Testis (tissue), 3 donors: ENCODE results near the gene FEN1. TPM values are rescaled to one million over a fixed set of nuclear protein-coding genes. Genes with fewer than 3 reads are reported as not detected.

ENCODE experiments used
- DNase-seq: peaks from one replicate; pipeline ENCODE4 v3.0.0-alpha.2; 2019
- H3K27ac ChIP-seq, 2 donors: fragments of 200-600 bp; sonication (generic); one replicate each; pipeline ENCODE4 v1.5.1; 2019
- H3K27me3 ChIP-seq: fragments of 200-600 bp; sonication (generic); one replicate; pipeline ENCODE4 v1.5.1; 2019
- H3K36me3 ChIP-seq: fragments of 200-600 bp; sonication (generic); one replicate; pipeline ENCODE4 v1.5.1; 2017; ENCODE audit warnings: low read depth; ENCODE audit errors: missing control alignments
- H3K4me1 ChIP-seq: fragments of 200-600 bp; sonication (generic); one replicate; pipeline ENCODE4 v1.5.1; 2019
- H3K4me3 ChIP-seq, 2 donors: fragments of 200-600 bp; sonication (generic); one replicate each; pipeline ENCODE4 v1.5.1; 2017 to 2019
- H3K9me3 ChIP-seq: fragments of 200-600 bp; sonication (generic); one replicate; pipeline ENCODE4 v1.5.1; 2017
- POLR2A ChIP-seq: fragments of 450-650 bp; IDR thresholded peaks from one replicate; pipeline ENCODE4 v1.6.1; 2017; ENCODE audit warnings: antibody characterized with exemption, mild to moderate bottlenecking, moderate library complexity
- WGBS, 2 donors: methylation state at CpG; one replicate each; pipeline ENCODE4 v1.1.5; 2018; 5-methylcytosine and 5-hydroxymethylcytosine counted together
- intact Hi-C: fragments of 100-400 bp; cut with DNase I; formaldehyde crosslinking; loops from one replicate; pipeline ENCODE4 v1.15.1; 2023; ENCODE audit warnings: low total_unique reads
- polyA plus RNA-seq: library from polyadenylated mRNA; stranded (reverse); fragments of 350-450 nt; fragmentation: Illumina TruSeq; extraction: RNeasy Lipid Tissue Mini Kit (QIAGEN cat#74804); gene quantifications from one replicate; pipeline ENCODE4 v1.2.3, GENCODE V29; 2014; ENCODE audit warnings: low read depth, low replicate concordance; ENCODE audit not compliant: insufficient read depth
- total RNA-seq, 2 donors: library from RNA; depleted of rRNA; stranded (reverse); fragments of >200 nt; gene quantifications; one replicate each; pipeline ENCODE4 v1.2.3, GENCODE V29; 2016
- TF ChIP-seq, protein P1 (sequence below), 3 experiments: fragments of 450-650 bp in 2 of 3; fragments of 200-600 bp in 1 of 3; sonication (generic) in 1 of 3; IDR thresholded peaks; one replicate each; pipeline ENCODE4 v1.5.1; 2016 to 2019; ENCODE audit warnings: antibody characterized with exemption in 3 of 3, mild to moderate bottlenecking in 2 of 3, moderate library complexity in 1 of 3

The FEN1 gene
- total and polyA plus RNA-seq, 3 donors from 2014 or later, result 22.7 to 31.5 (median 27.3) TPM

DNA sequence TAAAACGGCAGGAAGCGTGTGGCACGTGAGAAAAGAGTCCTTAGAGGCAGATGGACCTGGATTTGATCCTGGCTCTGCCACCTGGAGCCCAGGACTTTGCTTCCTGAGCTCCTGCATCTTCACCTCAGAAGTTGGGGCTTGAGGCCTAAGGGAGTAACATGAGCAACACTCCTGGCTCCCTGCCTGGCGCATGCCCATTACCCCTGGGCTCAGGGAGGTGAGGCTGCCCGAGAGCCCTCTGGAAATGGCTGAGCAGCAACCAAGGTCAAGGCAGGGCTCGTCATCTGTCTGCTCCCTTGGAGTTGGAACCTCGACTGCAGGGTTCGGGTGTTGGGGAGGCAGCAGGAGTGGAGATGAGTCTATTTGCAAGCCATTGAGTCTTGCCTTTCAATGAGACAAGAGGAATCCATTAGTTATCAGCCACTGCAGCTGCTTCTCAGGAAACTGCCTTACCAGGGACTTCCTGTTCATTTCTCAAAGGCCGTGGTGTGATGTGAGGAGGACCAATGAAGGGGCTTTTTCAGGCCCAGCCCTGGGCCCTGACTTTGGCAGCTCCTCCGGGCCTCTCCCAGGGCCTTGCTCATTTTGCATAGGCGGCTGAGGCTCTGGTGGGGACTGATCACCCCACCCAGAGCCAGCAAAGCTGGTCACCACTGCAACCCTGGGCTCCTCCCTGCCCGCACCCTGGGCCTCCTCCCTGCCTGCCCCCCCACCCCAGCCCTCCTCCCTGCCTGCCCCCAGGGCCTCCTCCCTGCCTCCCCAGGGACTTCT is 41.8 kb downstream of the FEN1 start:
- H3K27ac ChIP-seq, result peak overlapping the region; percentile 12 to 79
- H3K9me3 ChIP-seq, result no peaks in the 10 kb centered on the region
- TF ChIP-seq, protein P1, sequence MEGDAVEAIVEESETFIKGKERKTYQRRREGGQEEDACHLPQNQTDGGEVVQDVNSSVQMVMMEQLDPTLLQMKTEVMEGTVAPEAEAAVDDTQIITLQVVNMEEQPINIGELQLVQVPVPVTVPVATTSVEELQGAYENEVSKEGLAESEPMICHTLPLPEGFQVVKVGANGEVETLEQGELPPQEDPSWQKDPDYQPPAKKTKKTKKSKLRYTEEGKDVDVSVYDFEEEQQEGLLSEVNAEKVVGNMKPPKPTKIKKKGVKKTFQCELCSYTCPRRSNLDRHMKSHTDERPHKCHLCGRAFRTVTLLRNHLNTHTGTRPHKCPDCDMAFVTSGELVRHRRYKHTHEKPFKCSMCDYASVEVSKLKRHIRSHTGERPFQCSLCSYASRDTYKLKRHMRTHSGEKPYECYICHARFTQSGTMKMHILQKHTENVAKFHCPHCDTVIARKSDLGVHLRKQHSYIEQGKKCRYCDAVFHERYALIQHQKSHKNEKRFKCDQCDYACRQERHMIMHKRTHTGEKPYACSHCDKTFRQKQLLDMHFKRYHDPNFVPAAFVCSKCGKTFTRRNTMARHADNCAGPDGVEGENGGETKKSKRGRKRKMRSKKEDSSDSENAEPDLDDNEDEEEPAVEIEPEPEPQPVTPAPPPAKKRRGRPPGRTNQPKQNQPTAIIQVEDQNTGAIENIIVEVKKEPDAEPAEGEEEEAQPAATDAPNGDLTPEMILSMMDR (IDR thresholded peaks at IDR 0.05), result no peak
- no peak for TF ChIP-seq POLR2A
- intact Hi-C loops, result no loop called here
- no peaks in the 10 kb centered on the region for H3K36me3 ChIP-seq
- WGBS, 2 donors, result 38 to 50% methylated on average over 5 to 12 of the region's 12 CpGs
- no peak overlapping the region for H3K4me3 ChIP-seq
- no peaks in the 10 kb centered on the region for H3K27me3 ChIP-seq
- peaks cover 47% of the 10 kb centered on the region for H3K4me1 ChIP-seq
- DNase-seq, result peak; percentile 66

DNA sequence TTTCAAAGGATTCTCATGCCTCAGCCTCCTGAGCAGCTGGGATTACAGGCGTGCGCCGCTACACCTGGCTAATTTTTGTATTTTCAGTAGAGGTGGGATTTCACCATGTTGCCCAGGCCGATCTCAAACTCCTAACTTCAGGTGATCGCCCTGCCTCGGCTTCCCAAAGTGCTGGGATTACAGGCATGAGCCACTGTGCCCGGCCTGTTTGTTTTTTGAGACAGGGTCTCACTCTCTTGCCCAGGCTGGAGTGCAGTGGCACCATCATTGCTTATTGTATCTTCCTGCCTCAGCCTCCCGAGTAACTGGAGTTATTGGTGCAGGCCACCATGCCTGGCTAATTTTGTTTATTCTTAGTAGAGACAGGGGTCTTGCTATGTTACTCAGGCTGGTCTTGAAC is 43.5 kb downstream of the FEN1 start:
- Histone ChIP-seq H3K36me3 (no peaks in the 10 kb centered on the region), H3K27ac (no peak overlapping the region), H3K4me3 (no peak overlapping the region), H3K4me1 (peaks cover 34% of the 10 kb centered on the region), H3K9me3 (no peaks in the 10 kb centered on the region), H3K27me3 (no peaks in the 10 kb centered on the region)
- DNase-seq, result no peak
- 93 to 94% methylated on average over 6 to 8 of the region's 8 CpGs for WGBS, 2 donors
- intact Hi-C loops, result no loop called here
- TF ChIP-seq POLR2A, result no peak
- TF ChIP-seq, protein P1 (IDR thresholded peaks at IDR 0.05), result no peak

DNA sequence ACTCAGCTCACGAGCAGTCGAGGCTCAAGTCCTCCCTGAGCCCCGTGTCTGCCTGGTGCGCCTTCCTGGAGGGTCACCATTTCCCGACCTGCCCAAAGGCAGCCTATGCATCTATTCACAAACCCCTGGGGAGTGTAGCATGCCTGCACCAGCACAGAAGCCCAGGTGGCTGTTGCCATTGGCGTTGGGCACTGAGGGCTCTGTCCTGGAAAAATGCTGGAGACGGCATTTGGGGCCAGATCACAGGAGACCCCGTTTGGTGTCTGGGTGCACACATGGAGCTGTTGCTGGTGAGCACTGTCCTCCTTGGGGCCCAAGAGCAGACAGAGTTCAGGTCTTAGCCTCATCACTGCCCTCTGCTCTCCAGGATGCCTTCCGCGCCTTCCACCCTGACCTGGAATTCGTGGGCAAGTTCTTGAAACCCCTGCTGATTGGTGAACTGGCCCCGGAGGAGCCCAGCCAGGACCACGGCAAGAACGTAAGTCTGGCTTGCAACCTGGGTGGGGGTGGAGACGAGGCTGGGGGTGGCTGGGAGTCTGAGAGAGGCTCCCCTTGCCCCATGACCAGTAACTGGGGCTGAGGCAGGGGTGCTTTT is 44.8 kb downstream of the FEN1 start:
- H3K4me3 ChIP-seq, result no peak overlapping the region
- no peaks in the 10 kb centered on the region for H3K27me3 ChIP-seq
- H3K27ac ChIP-seq, result no peak overlapping the region
- TF ChIP-seq, protein P1 (IDR thresholded peaks at IDR 0.05), result no peak
- no peak for TF ChIP-seq POLR2A
- H3K9me3 ChIP-seq, result no peaks in the 10 kb centered on the region
- intact Hi-C loops, result no loop called here
- H3K4me1 ChIP-seq, result peaks cover 34% of the 10 kb centered on the region
- no peak for DNase-seq
- WGBS, 2 donors, result 89 to 93% methylated on average over 9 to 15 of the region's 15 CpGs
- no peaks in the 10 kb centered on the region for H3K36me3 ChIP-seq

DNA sequence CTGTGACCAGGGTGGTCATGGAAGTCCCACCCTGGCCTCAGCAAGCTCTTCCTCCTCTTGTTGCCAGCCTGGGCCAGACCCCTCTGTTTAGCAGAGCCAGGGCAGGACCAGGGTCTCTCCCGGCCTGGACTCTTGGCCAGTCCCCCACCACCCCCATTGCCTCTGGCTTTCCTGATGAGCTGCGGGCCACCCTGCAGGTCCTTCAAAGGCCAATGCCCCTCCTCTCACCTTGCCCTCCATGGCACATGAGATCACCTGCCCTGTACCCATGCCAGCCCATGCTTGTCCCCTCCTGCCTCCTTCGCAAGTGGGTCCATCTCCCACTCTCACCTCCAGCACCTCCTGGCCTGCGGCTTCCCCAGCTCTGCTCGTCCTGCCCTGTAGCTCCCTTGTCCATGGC is 45.8 kb downstream of the FEN1 start:
- no peaks in the 10 kb centered on the region for H3K9me3 ChIP-seq
- intact Hi-C loops, result no loop called here
- WGBS, 2 donors, result 76 to 95% methylated on average over 4 to 5 of the region's 5 CpGs
- H3K36me3 ChIP-seq, result no peaks in the 10 kb centered on the region
- no peak for DNase-seq
- no peaks in the 10 kb centered on the region for H3K27me3 ChIP-seq
- TF ChIP-seq POLR2A, result no peak
- TF ChIP-seq, protein P1 (IDR thresholded peaks at IDR 0.05), result no peak
- H3K4me1 ChIP-seq, result peaks cover 40% of the 10 kb centered on the region
- no peak overlapping the region for H3K27ac ChIP-seq
- H3K4me3 ChIP-seq, result no peak overlapping the region
